Loucy (cell line): Measurements from ENCODE around the gene SH2D6.

Source experiments
- EZH2phosphoT487 ChIP-seq: fragments of 200-600 bp; IDR thresholded peaks from 2 replicates; pipeline ENCODE4 v1.6.1; 2018; ENCODE audit warnings: antibody characterized with exemption, mild to moderate bottlenecking, moderate library complexity, borderline replicate concordance
- TF ChIP-seq, protein P1 (sequence below): fragments of 200-600 bp; sonication (generic); conservative IDR thresholded peaks from 2 replicates; pipeline ENCODE4 v1.5.1; 2014; ENCODE audit warnings: mild to moderate bottlenecking, antibody characterized with exemption, low read length

DNA sequence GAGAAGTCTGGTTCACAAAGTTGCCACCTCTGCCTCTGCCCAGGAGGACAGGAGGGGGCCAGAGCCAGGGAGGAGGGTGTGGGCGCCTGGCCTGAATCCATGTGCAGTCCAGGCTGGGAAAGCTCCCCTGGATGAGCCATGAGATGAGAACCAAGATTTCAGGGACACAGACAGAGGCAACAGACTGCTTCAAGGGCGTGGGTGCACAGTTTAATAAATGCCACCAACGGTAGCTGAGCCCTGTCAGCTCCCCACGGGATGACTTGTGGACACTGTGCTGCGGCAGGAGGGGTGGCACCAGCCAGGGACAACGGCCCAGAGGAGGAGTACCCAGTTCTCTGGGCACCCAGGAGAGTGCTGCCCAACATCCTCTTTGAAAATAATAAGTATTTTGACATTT lies 23.5 kb upstream of the SH2D6 start:
- no peak for TF ChIP-seq EZH2phosphoT487
- TF ChIP-seq, protein P1, sequence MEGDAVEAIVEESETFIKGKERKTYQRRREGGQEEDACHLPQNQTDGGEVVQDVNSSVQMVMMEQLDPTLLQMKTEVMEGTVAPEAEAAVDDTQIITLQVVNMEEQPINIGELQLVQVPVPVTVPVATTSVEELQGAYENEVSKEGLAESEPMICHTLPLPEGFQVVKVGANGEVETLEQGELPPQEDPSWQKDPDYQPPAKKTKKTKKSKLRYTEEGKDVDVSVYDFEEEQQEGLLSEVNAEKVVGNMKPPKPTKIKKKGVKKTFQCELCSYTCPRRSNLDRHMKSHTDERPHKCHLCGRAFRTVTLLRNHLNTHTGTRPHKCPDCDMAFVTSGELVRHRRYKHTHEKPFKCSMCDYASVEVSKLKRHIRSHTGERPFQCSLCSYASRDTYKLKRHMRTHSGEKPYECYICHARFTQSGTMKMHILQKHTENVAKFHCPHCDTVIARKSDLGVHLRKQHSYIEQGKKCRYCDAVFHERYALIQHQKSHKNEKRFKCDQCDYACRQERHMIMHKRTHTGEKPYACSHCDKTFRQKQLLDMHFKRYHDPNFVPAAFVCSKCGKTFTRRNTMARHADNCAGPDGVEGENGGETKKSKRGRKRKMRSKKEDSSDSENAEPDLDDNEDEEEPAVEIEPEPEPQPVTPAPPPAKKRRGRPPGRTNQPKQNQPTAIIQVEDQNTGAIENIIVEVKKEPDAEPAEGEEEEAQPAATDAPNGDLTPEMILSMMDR, result no peak
